ENCODE data around the gene COL7A1. TPM values are rescaled to one million over a fixed set of nuclear protein-coding genes. Genes with fewer than 3 reads are reported as not detected.

The COL7A1 gene
- total and polyA plus RNA-seq, 2 of the 8 experiments (the other 6 are each of a cell fraction or from before 2014, with no cell fraction given): 10.7 to 13.9 TPM

GRCh38 chr3:48607519-48607918 lies 12.4 kb upstream of the COL7A1 start (continued):
- TF ChIP-seq CTCF (IDR thresholded peaks at IDR 0.05; ENCODE audit: control extremely low read depth in 1 of 3, insufficient read depth in 1 of 3, low read depth in 1 of 3, low read length in 3 of 3) (no peak), SIX5 (IDR thresholded peaks at IDR 0.05; ENCODE audit: low read depth, low read length) (no peak), POLR2A (IDR thresholded peaks at IDR 0.05; ENCODE audit: control extremely low read depth in 1 of 2, low read depth in 2 of 2, low read length in 2 of 2) (no peak), MAFK (IDR thresholded peaks at IDR 0.05; ENCODE audit: low read depth, low read length) (no peak), ATF2 (IDR thresholded peaks at IDR 0.05; ENCODE audit: low read length) (no peak)

All from H1 (cell line).